Endothelial cell (in vitro differentiated cells): ENCODE results near the gene SLC35G4. TPM values are rescaled to one million over a fixed set of nuclear protein-coding genes. Genes with fewer than 3 reads are reported as not detected.

ENCODE experiments used
- DNase-seq: peaks from one replicate; pipeline ENCODE4 v3.0.0; 2021; ENCODE audit warnings: low spot score
- H3K27ac Mint-ChIP-seq: one replicate; pipeline ENCODE4 v1.8.0; 2021; ENCODE audit warnings: mixed read lengths, inconsistent platforms; ENCODE audit not compliant: unreplicated experiment
- H3K27me3 Mint-ChIP-seq: one replicate; pipeline ENCODE4 v1.8.0; 2021; ENCODE audit warnings: mild to moderate bottlenecking, moderate library complexity, mixed read lengths, inconsistent platforms; ENCODE audit not compliant: unreplicated experiment
- H3K36me3 Mint-ChIP-seq: one replicate; pipeline ENCODE4 v1.8.0; 2021; ENCODE audit warnings: mild to moderate bottlenecking, low read depth, mixed read lengths, inconsistent platforms; ENCODE audit not compliant: unreplicated experiment
- H3K4me1 Mint-ChIP-seq: one replicate; pipeline ENCODE4 v1.8.0; 2021; ENCODE audit warnings: mild to moderate bottlenecking, mixed read lengths, inconsistent platforms; ENCODE audit not compliant: unreplicated experiment
- H3K4me3 Mint-ChIP-seq: one replicate; pipeline ENCODE4 v1.8.0; 2021; ENCODE audit warnings: mild to moderate bottlenecking, mixed read lengths, inconsistent platforms; ENCODE audit not compliant: unreplicated experiment
- H3K9me3 Mint-ChIP-seq: one replicate; pipeline ENCODE4 v1.8.0; 2021; ENCODE audit warnings: mixed read lengths, inconsistent platforms; ENCODE audit not compliant: unreplicated experiment
- CTCF ChIP-seq: fragments of 200-600 bp; sonication (generic); IDR thresholded peaks from one replicate; pipeline ENCODE4 v1.5.0; 2021; ENCODE audit warnings: antibody characterized with exemption; ENCODE audit not compliant: unreplicated experiment
- total RNA-seq: library from RNA; stranded (reverse); fragmentation: NEBNext Ultra II Directional; extraction: Animal tissue kit (Norgen Biotek cat#: 25700); gene quantifications from one replicate; pipeline ENCODE4 v1.2.1, GENCODE V29; 2021; ENCODE audit not compliant: unreplicated experiment

SLC35G4 gene
- total RNA-seq, 1 donor from 2014 or later = not detected

GRCh38 chr18:11578799-11579198, 30.6 kb upstream of the SLC35G4 start:
- H3K4me3 Mint-ChIP-seq = no peak overlapping the region
- H3K4me1 Mint-ChIP-seq = peaks cover 2% of the 10 kb centered on the region
- no peaks in the 10 kb centered on the region for H3K27me3 Mint-ChIP-seq
- TF ChIP-seq CTCF = no peak
- DNase-seq = no peak
- no peaks in the 10 kb centered on the region for H3K9me3 Mint-ChIP-seq
- no peaks in the 10 kb centered on the region for H3K36me3 Mint-ChIP-seq
- H3K27ac Mint-ChIP-seq = no peak overlapping the region

GRCh38 chr18:11579916-11580315, 29.5 kb upstream of the SLC35G4 start:
- Mint-ChIP-seq H3K4me1 (peaks cover 2% of the 10 kb centered on the region), H3K36me3 (no peaks in the 10 kb centered on the region), H3K9me3 (no peaks in the 10 kb centered on the region), H3K4me3 (no peak overlapping the region), H3K27me3 (no peaks in the 10 kb centered on the region), H3K27ac (no peak overlapping the region)
- no peak for TF ChIP-seq CTCF
- no peak for DNase-seq

- TF ChIP-seq CTCF = no peak
- peaks cover 2% of the 10 kb centered on the region for H3K4me1 Mint-ChIP-seq
- H3K27ac Mint-ChIP-seq = no peak overlapping the region
- DNase-seq = no peak
- H3K9me3 Mint-ChIP-seq = no peaks in the 10 kb centered on the region
- no peaks in the 10 kb centered on the region for H3K27me3 Mint-ChIP-seq
- no peak overlapping the region for H3K4me3 Mint-ChIP-seq
- H3K36me3 Mint-ChIP-seq = no peaks in the 10 kb centered on the region
These were observed 28.1 kb upstream of the SLC35G4 start for GRCh38 chr18:11581286-11581685.

GRCh38 chr18:11585596-11585995, 23.8 kb upstream of the SLC35G4 start:
- Mint-ChIP-seq H3K27ac (no peak overlapping the region), H3K4me1 (no peaks in the 10 kb centered on the region), H3K27me3 (no peaks in the 10 kb centered on the region), H3K9me3 (no peaks in the 10 kb centered on the region), H3K36me3 (no peaks in the 10 kb centered on the region), H3K4me3 (no peak overlapping the region)
- TF ChIP-seq CTCF = no peak
- DNase-seq = no peak

- H3K27ac Mint-ChIP-seq = no peak overlapping the region
- no peaks in the 10 kb centered on the region for H3K4me1 Mint-ChIP-seq
- H3K4me3 Mint-ChIP-seq = no peak overlapping the region
- H3K27me3 Mint-ChIP-seq = no peaks in the 10 kb centered on the region
- H3K36me3 Mint-ChIP-seq = no peaks in the 10 kb centered on the region
- no peak for TF ChIP-seq CTCF
- no peaks in the 10 kb centered on the region for H3K9me3 Mint-ChIP-seq
- no peak for DNase-seq
These were observed 22.5 kb upstream of the SLC35G4 start for GRCh38 chr18:11586896-11587295.
